EL (cell line): Measurements from ENCODE around the gene C2orf92.

Experiments
- DNase-seq: peaks from one replicate; pipeline ENCODE4 v3.0.0-alpha.2; 2016

Gene C2orf92

GRCh38 chr2:97749581-97749980 lies 80.1 kb downstream of the C2orf92 start:
- no peak for DNase-seq

GRCh38 chr2:97750017-97750416 lies 80.5 kb downstream of the C2orf92 start:
- DNase-seq = no peak

GRCh38 chr2:97751752-97752151 lies 82.2 kb downstream of the C2orf92 start:
- DNase-seq = no peak
